ENCODE results near the gene KLHL4. TPM values are rescaled to one million over a fixed set of nuclear protein-coding genes. Genes with fewer than 3 reads are reported as not detected.
"Not testable (repeated sequence)": the region's sequence is repeated elsewhere in the genome, so short reads cannot be mapped to it uniquely, and the experiment has no call there.

The KLHL4 gene
- total RNA-seq, 2 donors from 2014 or later = 0.34 to 0.50 TPM

GRCh38 chrX:87634361-87634760 is 116.8 kb downstream of the KLHL4 start:
- ATAC-seq (no peak), DNase-seq (no peak)
- intact Hi-C loops (cut with DNase I, micrococcal nuclease) = no loop called here

DNA sequence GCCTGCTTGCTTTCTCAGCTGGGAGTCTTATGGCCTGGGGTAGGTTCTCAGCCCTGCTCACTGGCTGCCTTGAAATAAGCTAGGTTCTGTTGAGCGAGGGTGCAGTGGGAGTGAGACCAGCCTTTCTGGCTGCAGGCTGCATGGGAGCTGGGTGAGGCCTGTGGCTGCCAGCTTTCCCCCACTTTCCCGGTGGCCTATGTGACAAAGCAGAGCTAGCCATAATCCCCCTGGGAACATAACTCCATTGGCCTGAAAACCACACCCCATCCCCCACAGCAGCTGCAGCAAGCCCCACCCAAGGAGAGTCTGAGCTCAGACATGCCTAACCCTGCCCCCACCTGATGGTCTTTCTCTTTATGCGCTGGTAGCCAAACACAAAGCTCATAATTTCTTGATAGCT is 118.9 kb downstream of the KLHL4 start:
- no peak for ATAC-seq
- intact Hi-C loops (cut with DNase I, micrococcal nuclease) = no loop called here
- no peak for DNase-seq

DNA sequence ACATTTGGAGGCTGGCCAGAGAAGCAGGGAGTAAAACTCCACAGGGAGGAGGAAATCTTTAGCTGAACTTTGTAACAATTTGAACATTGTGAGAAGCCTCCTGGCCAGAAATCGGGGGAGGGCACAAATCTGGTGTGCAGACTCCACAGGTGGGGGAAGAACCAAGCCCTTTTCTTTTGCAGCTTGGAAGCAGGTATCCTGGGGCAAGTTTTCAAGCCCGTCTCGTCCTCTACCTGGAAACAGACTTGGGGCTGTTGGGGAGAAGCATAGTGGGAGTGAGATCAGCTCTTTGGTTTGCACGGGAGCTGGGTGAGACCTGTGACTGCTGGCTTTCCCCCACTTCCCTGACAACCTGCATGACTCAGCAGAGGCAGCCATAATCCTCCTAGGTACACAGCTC is 123.8 kb downstream of the KLHL4 start:
- DNase-seq; ATAC-seq; intact Hi-C loops (cut with DNase I, micrococcal nuclease): not testable (repeated sequence)

- intact Hi-C loops (cut with DNase I, micrococcal nuclease) = loop anchor here in 1 of 2 donors (10.0 kb wide), 1 partner anchor 327 kb away; no protein-coding TSS in a partner anchor
- ATAC-seq = no peak
- DNase-seq = no peak
Observed at GRCh38 chrX:87661761-87662160, 144.2 kb downstream of the KLHL4 start.

- ATAC-seq = no peak
- intact Hi-C loops (cut with DNase I, micrococcal nuclease) = loop anchor here in 1 of 2 donors (10.0 kb wide), 1 partner anchor 329 kb away; no protein-coding TSS in a partner anchor
- no peak for DNase-seq
Observed at GRCh38 chrX:87663421-87663820, 145.8 kb downstream of the KLHL4 start.

DNA sequence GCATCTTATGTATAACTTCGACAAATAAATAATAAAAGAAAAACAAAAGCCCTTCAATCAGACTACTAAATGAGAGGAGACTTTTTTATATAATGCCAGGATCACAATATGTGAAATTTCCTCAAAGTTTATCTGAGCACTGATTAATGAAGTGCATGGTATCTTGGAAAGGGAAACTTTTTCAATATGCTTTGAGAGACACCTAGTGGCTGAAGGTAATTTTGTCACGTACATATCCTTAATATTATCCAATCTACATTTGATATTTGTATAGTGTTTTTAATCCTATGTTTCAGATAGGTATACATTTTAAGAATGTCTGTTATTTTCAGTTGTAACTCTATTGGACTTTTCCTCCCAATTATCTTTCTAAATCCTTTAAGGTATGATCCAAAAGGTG is 146.8 kb downstream of the KLHL4 start:
- DNase-seq (no peak), ATAC-seq (no peak)
- intact Hi-C loops (cut with DNase I, micrococcal nuclease) = loop anchor here in 1 of 2 donors (10.0 kb wide), 1 partner anchor 330 kb away; no protein-coding TSS in a partner anchor

DNA sequence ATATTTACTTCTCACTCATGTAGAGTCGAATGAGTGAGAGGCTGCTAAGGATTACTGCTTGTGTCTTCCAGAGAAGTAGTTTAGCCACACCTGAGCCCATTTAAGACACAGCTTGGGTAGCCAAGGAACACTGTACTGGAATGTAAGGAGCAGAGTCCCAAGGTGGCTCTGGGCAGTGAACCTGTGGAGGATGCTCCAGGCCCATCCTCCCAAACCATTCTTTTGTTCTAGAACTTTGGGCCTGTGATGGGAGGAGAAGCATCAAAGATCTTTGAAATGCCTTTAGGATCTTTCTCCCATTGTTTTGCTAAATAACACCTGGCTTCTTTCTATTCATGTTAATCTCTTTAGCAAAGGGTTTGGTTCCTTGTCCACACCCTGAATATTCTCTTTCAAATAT is 162.2 kb downstream of the KLHL4 start:
- intact Hi-C loops (cut with DNase I, micrococcal nuclease) = no loop called here
- DNase-seq (no peak), ATAC-seq (no peak)

- intact Hi-C loops (cut with DNase I, micrococcal nuclease) = no loop called here
- ATAC-seq = no peak
- DNase-seq = no peak
Observed at GRCh38 chrX:87687703-87688102, 170.1 kb downstream of the KLHL4 start.

DNA sequence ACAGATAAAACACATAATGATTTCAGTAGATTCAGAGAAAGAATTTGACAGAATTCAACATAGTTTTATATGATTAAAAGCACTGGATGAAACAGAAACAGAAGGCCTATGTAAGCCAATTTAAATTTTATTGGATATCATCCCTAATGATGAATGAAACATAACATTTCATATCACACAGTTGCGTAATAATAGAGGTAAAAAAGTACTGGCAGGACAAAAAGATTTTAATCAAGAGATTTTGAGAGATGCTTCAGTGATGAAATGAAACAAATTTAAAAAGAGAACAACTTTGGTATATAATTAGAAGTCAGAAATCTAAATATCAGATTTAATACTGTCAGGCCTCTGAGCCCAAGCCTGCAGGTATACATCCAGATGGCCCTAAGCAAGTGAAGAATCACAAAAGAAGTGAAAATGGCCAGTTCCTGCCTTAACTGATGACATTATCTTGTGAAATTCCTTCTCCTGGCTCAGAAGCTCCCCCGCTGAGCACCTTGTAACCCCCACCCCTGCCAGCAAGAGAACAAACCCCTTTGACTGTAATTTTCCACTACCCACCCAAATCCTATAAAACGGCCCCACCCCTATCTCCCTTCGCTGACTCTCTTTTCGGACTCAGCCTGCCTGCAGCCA is 170.6 kb downstream of the KLHL4 start:
- DNase-seq; intact Hi-C loops (cut with DNase I, micrococcal nuclease); ATAC-seq: not testable (repeated sequence)

DNA sequence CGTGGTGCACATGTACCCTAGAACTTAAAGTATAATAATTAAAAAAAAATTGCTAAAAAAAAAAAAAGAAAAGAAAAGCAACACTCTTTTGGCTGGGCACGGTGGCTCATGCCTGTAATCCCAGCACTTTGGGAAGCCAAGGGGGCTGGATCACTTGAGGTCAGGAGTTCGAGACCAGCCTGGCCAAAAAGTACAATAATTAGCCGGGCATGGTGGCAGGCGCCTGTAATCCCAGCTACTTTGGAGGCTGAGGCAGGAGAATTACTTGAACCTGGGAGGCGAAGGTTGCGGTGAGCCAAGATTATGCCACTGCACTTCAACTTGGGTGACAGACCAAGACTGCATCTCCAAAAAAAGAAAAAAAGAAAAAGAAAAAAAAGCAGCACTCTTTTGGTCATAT is 171.6 kb downstream of the KLHL4 start:
- intact Hi-C loops (cut with DNase I, micrococcal nuclease); DNase-seq; ATAC-seq: not testable (repeated sequence)

DNA sequence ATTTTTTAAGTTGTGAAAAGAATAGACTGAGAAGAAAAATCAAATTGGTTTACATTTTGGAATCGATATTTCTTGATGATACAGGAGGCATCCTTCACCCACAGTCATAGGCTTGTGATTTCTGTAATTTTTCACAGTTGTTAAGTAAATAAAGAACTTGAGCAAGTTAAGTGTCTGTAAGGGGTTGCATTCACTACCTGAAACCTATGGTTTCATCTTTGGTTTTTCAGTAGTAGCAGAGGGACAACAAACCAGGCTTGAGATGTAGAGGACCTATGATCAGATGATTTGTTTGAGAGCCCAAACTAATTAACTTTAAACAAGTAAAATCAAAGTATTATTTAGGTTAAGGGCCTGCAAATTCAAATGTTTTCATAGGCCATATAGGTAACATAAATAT is 175.6 kb downstream of the KLHL4 start:
- intact Hi-C loops (cut with DNase I, micrococcal nuclease) = no loop called here
- ATAC-seq = no peak
- DNase-seq = no peak

DNA sequence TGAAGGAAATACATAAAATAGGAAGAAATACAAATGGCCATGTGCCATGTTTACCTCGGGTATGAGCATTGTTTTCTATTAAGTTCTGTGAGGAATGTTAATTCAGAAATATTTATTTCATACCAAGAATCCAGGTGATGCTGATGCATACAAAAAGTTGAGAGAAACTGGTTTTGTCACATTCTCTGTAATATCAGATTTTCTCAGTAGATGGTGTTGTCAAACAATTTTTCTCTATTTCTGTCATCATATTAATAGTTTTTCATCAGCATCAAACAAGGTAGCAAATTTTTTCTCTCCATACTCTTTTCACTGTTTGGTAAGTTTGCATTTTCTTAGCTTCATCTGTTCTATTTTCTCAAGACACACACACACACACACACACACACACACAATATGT is 179.8 kb downstream of the KLHL4 start:
- DNase-seq = no peak
- intact Hi-C loops (cut with DNase I, micrococcal nuclease) = no loop called here
- ATAC-seq = no peak

- DNase-seq = no peak
- intact Hi-C loops (cut with DNase I, micrococcal nuclease) = no loop called here
- ATAC-seq = no peak
Observed at GRCh38 chrX:87702795-87703194, 185.2 kb downstream of the KLHL4 start.

GRCh38 chrX:87703469-87703868 is 185.9 kb downstream of the KLHL4 start:
- DNase-seq; intact Hi-C loops (cut with DNase I, micrococcal nuclease); ATAC-seq: not testable (repeated sequence)

- DNase-seq = no peak
- no peak for ATAC-seq
- intact Hi-C loops (cut with DNase I, micrococcal nuclease) = no loop called here
Observed at GRCh38 chrX:87706134-87706533, 188.5 kb downstream of the KLHL4 start.

- intact Hi-C loops (cut with DNase I, micrococcal nuclease) = no loop called here
- ATAC-seq (no peak), DNase-seq (no peak)
Observed at GRCh38 chrX:87710580-87710979, 193.0 kb downstream of the KLHL4 start.
